Right lobe of liver (tissue), 4 donors: ENCODE data around the gene DCTN5.

ENCODE experiments used
- CTCF ChIP-seq, 4 donors: fragments of 200-600 bp in 3 of 4; fragments of 450-650 bp in 1 of 4; IDR thresholded peaks; one replicate each; pipeline versions ENCODE4 v1.5.1 to v1.8.0; 2016 to 2022; ENCODE audit warnings: antibody characterized with exemption in 4 of 4, mild to moderate bottlenecking in 2 of 4
- POLR2A ChIP-seq: fragments of 450-650 bp; IDR thresholded peaks from one replicate; pipeline ENCODE4 v1.6.1; 2017; ENCODE audit warnings: antibody characterized with exemption, mild to moderate bottlenecking
- donor health status: DM: no; HTN: no; CAD: no.
- donor health status: DM: no; HTN: no; CAD: no.
- donor health status: DM: no; HTN: yes; CAD: no.

- TF ChIP-seq CTCF (IDR thresholded peaks at IDR 0.05) (no peak), POLR2A (no peak)
Measured at GRCh38 chr16:23663918-23664317, 22.7 kb downstream of the DCTN5 start.
